Progenitor cell of endocrine pancreas (in vitro differentiated cells): ENCODE results near the gene CNDP1. TPM values are rescaled to one million over a fixed set of nuclear protein-coding genes. Genes with fewer than 3 reads are reported as not detected.

Experiments
- DNase-seq: peaks from one replicate; pipeline ENCODE4 v3.0.0; 2021; ENCODE audit warnings: low spot score; ENCODE audit not compliant: unreplicated experiment
- H3K27ac Mint-ChIP-seq: 2 replicates; pipeline ENCODE4 v1.8.0; 2021; ENCODE audit warnings: mild to moderate bottlenecking, moderate library complexity, mixed read lengths
- H3K27me3 Mint-ChIP-seq: 2 replicates; pipeline ENCODE4 v1.8.0; 2021; ENCODE audit warnings: mixed read lengths
- H3K36me3 Mint-ChIP-seq: 2 replicates; pipeline ENCODE4 v1.8.0; 2022; ENCODE audit warnings: mixed read lengths; ENCODE audit not compliant: insufficient read depth
- H3K4me1 Mint-ChIP-seq: 2 replicates; pipeline ENCODE4 v1.8.0; 2021; ENCODE audit warnings: low read depth, mixed read lengths
- H3K4me3 Mint-ChIP-seq: 2 replicates; pipeline ENCODE4 v1.8.0; 2021; ENCODE audit warnings: low read depth, mild to moderate bottlenecking, moderate library complexity, mixed read lengths
- H3K9me3 Mint-ChIP-seq: 2 replicates; pipeline ENCODE4 v1.8.0; 2021; ENCODE audit warnings: low read depth, mixed read lengths
- CTCF ChIP-seq: fragments of 200-600 bp; sonication (generic); IDR thresholded peaks from one replicate; pipeline ENCODE4 v1.5.0; 2021; ENCODE audit warnings: antibody characterized with exemption, mild to moderate bottlenecking; ENCODE audit not compliant: unreplicated experiment
- total RNA-seq: library from RNA; stranded (reverse); gene quantifications from 2 replicates; pipeline ENCODE4 v1.2.1, GENCODE V29; 2021

Gene CNDP1
- total RNA-seq, 1 donor from 2014 or later, result 0.38 TPM

GRCh38 chr18:74550886-74551285 lies 16.6 kb downstream of the CNDP1 start:
- H3K4me1 Mint-ChIP-seq, result peaks cover 3% of the 10 kb centered on the region
- no peak overlapping the region for H3K4me3 Mint-ChIP-seq
- TF ChIP-seq CTCF, result no peak
- no peak for DNase-seq
- H3K27me3 Mint-ChIP-seq, result peaks cover 8% of the 10 kb centered on the region
- H3K36me3 Mint-ChIP-seq, result peaks cover 3% of the 10 kb centered on the region
- no peak overlapping the region for H3K27ac Mint-ChIP-seq
- H3K9me3 Mint-ChIP-seq, result peaks cover 14% of the 10 kb centered on the region

- no peak for DNase-seq
- H3K36me3 Mint-ChIP-seq, result peaks cover 3% of the 10 kb centered on the region
- TF ChIP-seq CTCF, result no peak
- peaks cover 8% of the 10 kb centered on the region for H3K27me3 Mint-ChIP-seq
- peaks cover 8% of the 10 kb centered on the region for H3K4me1 Mint-ChIP-seq
- no peak overlapping the region for H3K4me3 Mint-ChIP-seq
- peaks cover 14% of the 10 kb centered on the region for H3K9me3 Mint-ChIP-seq
- no peak overlapping the region for H3K27ac Mint-ChIP-seq
Measured at GRCh38 chr18:74551452-74551851, 17.2 kb downstream of the CNDP1 start.

GRCh38 chr18:74551936-74552555 lies 17.7 kb downstream of the CNDP1 start:
- peaks cover 14% of the 10 kb centered on the region for H3K9me3 Mint-ChIP-seq

GRCh38 chr18:74556126-74556525 lies 21.8 kb downstream of the CNDP1 start:
- H3K27me3 Mint-ChIP-seq, result peaks cover 8% of the 10 kb centered on the region
- no peaks in the 10 kb centered on the region for H3K9me3 Mint-ChIP-seq

More at GRCh38 chr18:74551936-74552555, 17.7 kb downstream of the CNDP1 start:
- H3K4me3 Mint-ChIP-seq, result no peak overlapping the region
- H3K27me3 Mint-ChIP-seq, result peaks cover 8% of the 10 kb centered on the region
- peak; percentile 87 for TF ChIP-seq CTCF
- H3K36me3 Mint-ChIP-seq, result peaks cover 3% of the 10 kb centered on the region
- no peak overlapping the region for H3K27ac Mint-ChIP-seq
- peaks cover 12% of the 10 kb centered on the region for H3K4me1 Mint-ChIP-seq
- peak; percentile 61 for DNase-seq

GRCh38 chr18:74558096-74558495 lies 23.8 kb downstream of the CNDP1 start:
- Mint-ChIP-seq H3K27me3 (peaks cover 10% of the 10 kb centered on the region), H3K4me3 (no peak overlapping the region), H3K4me1 (peaks cover 23% of the 10 kb centered on the region), H3K9me3 (no peaks in the 10 kb centered on the region), H3K36me3 (no peaks in the 10 kb centered on the region), H3K27ac (no peak overlapping the region)
- no peak for DNase-seq
- no peak for TF ChIP-seq CTCF

More at GRCh38 chr18:74556126-74556525, 21.8 kb downstream of the CNDP1 start:
- peak overlapping the region; percentile 85 for H3K27ac Mint-ChIP-seq
- peak; percentile 41 for DNase-seq
- peak overlapping the region; percentile 37 for H3K4me3 Mint-ChIP-seq
- peaks cover 12% of the 10 kb centered on the region for H3K4me1 Mint-ChIP-seq
- TF ChIP-seq CTCF, result no peak
- H3K36me3 Mint-ChIP-seq, result peaks cover 2% of the 10 kb centered on the region
